ENCODE results near the gene TECPR2.

TECPR2 gene

DNA sequence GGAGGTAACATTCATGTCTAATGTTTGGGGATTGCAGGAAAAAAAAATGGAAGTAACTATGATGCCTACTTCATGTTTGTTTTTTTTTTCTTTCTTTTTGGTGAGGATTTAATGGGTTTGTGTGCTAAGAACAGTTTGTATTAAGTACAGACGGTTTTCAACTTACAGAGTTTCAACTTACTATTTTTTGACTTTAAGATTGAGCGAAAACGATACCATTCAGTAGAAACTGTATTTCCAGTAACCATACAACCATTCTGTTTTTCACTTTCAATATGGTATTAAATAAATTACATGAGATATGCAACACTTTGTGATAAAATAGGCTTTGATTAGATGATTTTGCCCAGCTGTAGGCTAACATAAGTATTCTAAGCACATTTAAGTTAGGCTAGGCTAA is 10.4 kb downstream of the TECPR2 start:
- no peak for DNase-seq (ENCODE audit: low read depth, low spot score)

GRCh38 chr14:102374264-102374663 is 11.5 kb downstream of the TECPR2 start:
- no peak for DNase-seq (ENCODE audit: low read depth, low spot score)

DNA sequence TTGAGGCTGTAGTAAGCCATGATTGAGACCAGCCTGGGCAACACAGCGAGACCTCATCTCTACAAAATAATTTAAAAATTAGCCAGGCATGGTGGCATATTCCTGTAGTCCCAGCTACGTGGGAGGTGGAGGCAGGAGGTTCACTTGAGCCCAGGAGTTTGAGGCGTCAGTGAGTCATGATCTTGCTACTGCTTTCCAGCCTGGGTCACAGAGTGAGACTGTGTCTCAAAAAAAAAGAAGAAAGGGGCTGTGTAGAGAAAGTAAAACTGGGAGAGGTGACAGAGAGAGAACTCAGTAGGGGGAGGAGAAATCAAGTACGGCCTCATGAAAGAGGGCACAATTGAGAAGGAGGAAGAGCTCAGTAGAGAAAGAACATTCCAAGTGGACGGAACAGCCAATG is 12.4 kb downstream of the TECPR2 start:
- no peak for DNase-seq (ENCODE audit: low read depth, low spot score)

DNA sequence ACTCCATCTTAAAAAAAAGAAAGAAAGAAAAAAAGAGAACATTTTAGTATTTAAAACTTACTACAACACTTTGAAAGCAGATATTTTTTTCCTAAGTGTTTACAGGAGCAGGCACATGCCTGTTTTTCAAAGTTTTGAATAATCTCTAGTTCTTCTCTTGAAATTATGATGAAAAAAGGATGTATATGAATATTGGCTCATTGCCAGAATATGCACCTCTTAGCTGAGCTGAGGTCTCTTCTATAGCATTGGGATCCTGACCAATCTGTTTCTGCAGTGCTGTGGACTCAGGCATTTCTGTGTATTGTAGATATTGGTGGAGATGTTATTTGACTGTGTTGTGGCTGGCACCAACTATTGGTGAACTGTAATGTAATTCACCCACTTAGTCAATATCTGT is 15.0 kb downstream of the TECPR2 start:
- DNase-seq (ENCODE audit: low read depth, low spot score), result no peak

GRCh38 chr14:102378830-102379229 is 16.1 kb downstream of the TECPR2 start:
- DNase-seq (ENCODE audit: low read depth, low spot score), result no peak

DNA sequence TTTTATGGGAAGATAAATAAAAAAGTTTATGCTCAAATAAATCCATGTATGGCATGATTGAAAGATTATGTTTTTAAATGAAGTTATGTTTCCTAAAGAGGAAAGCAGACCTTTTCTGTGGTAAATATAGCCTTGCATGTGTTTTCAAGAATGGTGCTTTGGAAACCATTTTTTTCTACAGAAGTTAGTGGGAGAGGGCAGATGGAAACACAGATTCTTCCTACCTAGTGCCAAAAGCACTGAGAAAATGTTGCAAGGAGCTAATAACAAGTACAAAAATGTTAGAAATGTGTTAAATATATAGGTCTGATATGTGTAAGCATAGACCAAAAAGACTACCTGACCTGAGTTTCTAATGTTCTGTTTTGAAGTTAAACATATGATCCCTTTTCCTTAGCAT is 24.3 kb downstream of the TECPR2 start:
- DNase-seq (ENCODE audit: low read depth, low spot score), result no peak

GRCh38 chr14:102389246-102389645 is 26.5 kb downstream of the TECPR2 start:
- no peak for DNase-seq (ENCODE audit: low read depth, low spot score)

- DNase-seq (ENCODE audit: low read depth, low spot score), result no peak
Observed at GRCh38 chr14:102390064-102390855, 27.5 kb downstream of the TECPR2 start.

GRCh38 chr14:102392506-102392905 is 29.8 kb downstream of the TECPR2 start:
- no peak for DNase-seq (ENCODE audit: low read depth, low spot score)

DNA sequence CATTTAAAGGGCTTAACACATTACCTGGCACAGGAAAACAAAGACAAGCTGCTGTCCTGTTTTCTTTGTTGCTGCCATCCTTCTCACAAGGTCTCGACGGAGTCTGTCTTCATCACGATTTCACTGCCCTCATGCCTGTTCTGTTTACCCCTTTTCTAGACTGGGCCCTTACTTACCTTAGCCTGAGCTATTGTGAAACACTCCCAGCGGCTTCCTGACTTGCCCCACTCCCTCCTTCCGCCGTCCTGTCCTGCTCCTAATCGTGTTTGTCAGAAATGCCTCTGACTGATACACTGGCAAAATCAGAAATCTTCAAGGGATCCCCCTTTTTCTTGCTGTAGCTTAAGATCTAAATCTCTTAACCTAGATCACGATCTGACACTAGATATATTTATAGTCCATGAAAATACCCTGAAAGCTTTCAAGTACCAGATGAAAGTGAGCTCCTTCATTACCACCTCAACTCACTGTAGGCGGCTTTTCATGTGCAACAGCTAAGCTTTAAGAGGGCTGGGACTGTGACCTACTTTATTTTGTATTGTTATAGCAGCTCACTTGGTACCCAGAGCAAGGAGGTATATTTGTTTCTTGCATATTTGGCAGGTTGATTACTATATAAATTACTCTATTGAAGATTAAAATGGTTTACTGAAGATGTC is 32.1 kb downstream of the TECPR2 start:
- DNase-seq (ENCODE audit: low read depth, low spot score), result no peak

DNA sequence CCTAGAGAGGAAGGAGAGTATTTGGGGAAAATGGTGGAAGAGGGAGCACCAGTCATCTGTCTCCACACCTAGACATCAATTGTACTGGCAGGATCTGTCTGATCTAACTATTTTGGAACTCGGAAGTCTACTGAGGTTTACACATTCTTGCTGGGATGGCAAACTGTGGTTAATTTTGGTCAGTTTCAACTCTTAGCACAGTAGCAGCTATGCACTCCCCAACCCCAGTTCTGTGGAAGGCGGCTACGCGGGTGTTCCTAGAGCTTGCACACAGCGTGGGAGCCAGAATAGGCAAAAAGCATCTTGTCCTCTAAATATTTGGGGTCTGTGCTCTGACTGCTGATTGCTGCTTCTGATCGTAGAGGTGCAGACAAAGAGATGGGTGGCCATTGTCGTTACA is 33.8 kb downstream of the TECPR2 start:
- no peak for DNase-seq (ENCODE audit: low read depth, low spot score)

GRCh38 chr14:102403028-102403427 is 40.3 kb downstream of the TECPR2 start:
- DNase-seq (ENCODE audit: low read depth, low spot score), result no peak

DNA sequence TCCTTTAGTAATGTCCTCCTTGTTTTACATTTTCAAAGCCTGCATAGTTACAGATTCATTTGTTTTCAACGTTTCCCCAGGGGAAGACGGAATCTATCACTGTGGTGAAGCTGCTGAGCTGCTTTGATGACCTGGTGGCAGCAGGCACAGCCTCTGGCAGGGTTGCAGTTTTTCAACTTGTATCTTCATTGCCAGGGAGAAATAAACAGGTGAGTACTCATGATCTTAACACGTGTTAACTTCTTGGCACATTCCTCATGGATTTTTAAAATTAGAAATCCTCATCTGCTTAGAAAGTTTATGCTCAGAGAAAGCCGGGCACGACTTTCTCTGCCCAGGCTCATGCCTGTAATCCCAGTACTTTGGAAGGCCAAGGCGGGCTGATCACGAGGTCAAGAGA is 44.5 kb downstream of the TECPR2 start:
- no peak for DNase-seq (ENCODE audit: low read depth, low spot score)

- DNase-seq (ENCODE audit: low read depth, low spot score), result no peak
Observed at GRCh38 chr14:102408724-102409123, 46.0 kb downstream of the TECPR2 start.

- no peak for DNase-seq (ENCODE audit: low read depth, low spot score)
Observed at GRCh38 chr14:102415671-102416070, 52.9 kb downstream of the TECPR2 start.

GRCh38 chr14:102417001-102417431 is 54.3 kb downstream of the TECPR2 start:
- DNase-seq (ENCODE audit: low read depth, low spot score), result no peak

DNA sequence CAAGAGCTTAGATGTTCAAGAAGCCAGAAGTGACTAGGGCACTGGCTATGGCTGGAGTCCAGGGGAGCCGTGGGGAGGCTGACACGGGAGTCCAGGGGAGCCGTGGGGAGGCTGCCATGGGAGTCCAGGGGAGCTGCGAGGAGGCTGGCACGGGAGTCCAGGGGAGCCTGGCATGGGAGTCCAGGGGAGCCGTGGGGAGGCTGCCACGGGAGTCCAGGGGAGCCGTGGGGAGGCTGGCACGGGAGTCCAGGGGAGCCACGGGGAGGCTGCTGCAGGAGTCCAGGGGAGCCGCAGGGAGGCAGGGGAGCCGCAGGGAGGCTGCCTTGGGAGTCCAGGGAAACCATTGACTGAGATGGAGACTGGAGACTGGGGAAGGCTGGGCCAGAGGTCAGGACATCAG is 54.9 kb downstream of the TECPR2 start:
- DNase-seq (ENCODE audit: low read depth, low spot score), result no peak

- no peak for DNase-seq (ENCODE audit: low read depth, low spot score)
Observed at GRCh38 chr14:102418169-102418852, 55.6 kb downstream of the TECPR2 start.

- no peak for DNase-seq (ENCODE audit: low read depth, low spot score)
Observed at GRCh38 chr14:102418853-102419240, 56.1 kb downstream of the TECPR2 start.

- DNase-seq (ENCODE audit: low read depth, low spot score), result no peak
Observed at GRCh38 chr14:102419276-102419675, 56.5 kb downstream of the TECPR2 start.

GRCh38 chr14:102419716-102420115 is 57.0 kb downstream of the TECPR2 start:
- no peak for DNase-seq (ENCODE audit: low read depth, low spot score)

- DNase-seq (ENCODE audit: low read depth, low spot score), result no peak
Observed at GRCh38 chr14:102421411-102422057, 58.8 kb downstream of the TECPR2 start.
